ENCODE measurements around the gene TFF3.

TFF3 gene

GRCh38 chr21:42298237-42298636, 17.0 kb downstream of the TFF3 start:
- Histone ChIP-seq H3K4me3 (ENCODE audit: insufficient read depth, low read length, poor library complexity, severe bottlenecking) (no peak overlapping the region), H4K20me1 (ENCODE audit: low read depth, low read length) (no peaks in the 10 kb centered on the region), H3K9me2 (replicated peaks; ENCODE audit: insufficient read depth, low read length) (no peaks in the 10 kb centered on the region), H3K79me2 (ENCODE audit: insufficient read depth, low read length) (no peaks in the 10 kb centered on the region), H3K9me3 (ENCODE audit: insufficient read depth, low read length) (no peaks in the 10 kb centered on the region), H3K4me2 (ENCODE audit: low read depth, low read length, poor library complexity, severe bottlenecking) (no peak overlapping the region), H2AFZ (ENCODE audit: low read depth, low read length, severe bottlenecking) (no peak overlapping the region), H3K27ac (ENCODE audit: low read depth, low read length) (no peak overlapping the region), H3K27me3 (ENCODE audit: low read length) (no peaks in the 10 kb centered on the region), H3K9ac (ENCODE audit: low read length) (no peak overlapping the region), H3F3A (ENCODE audit: insufficient read depth) (no peaks in the 10 kb centered on the region), H3K36me3 (ENCODE audit: low read length) (no peaks in the 10 kb centered on the region)
- TF ChIP-seq EZH2phosphoT487 (conservative IDR thresholded peaks at IDR 0.05; ENCODE audit: low read length) = no peak
- no peak for TF ChIP-seq CTCF (IDR thresholded peaks at IDR 0.05; ENCODE audit: insufficient read depth, low read length, poor library complexity, severe bottlenecking)

GRCh38 chr21:42297377-42297776, 17.8 kb downstream of the TFF3 start:
- Histone ChIP-seq H3K9me3 (ENCODE audit: insufficient read depth, low read length) (no peaks in the 10 kb centered on the region), H3F3A (ENCODE audit: insufficient read depth) (no peaks in the 10 kb centered on the region), H4K20me1 (ENCODE audit: low read depth, low read length) (no peaks in the 10 kb centered on the region), H3K36me3 (ENCODE audit: low read length) (no peaks in the 10 kb centered on the region), H3K27ac (ENCODE audit: low read depth, low read length) (no peak overlapping the region), H3K9ac (ENCODE audit: low read length) (no peak overlapping the region), H3K4me3 (ENCODE audit: insufficient read depth, low read length, poor library complexity, severe bottlenecking) (no peak overlapping the region), H3K27me3 (ENCODE audit: low read length) (no peaks in the 10 kb centered on the region), H2AFZ (ENCODE audit: low read depth, low read length, severe bottlenecking) (no peak overlapping the region), H3K79me2 (ENCODE audit: insufficient read depth, low read length) (no peaks in the 10 kb centered on the region), H3K4me2 (ENCODE audit: low read depth, low read length, poor library complexity, severe bottlenecking) (no peak overlapping the region), H3K9me2 (replicated peaks; ENCODE audit: insufficient read depth, low read length) (no peaks in the 10 kb centered on the region)
- TF ChIP-seq CTCF (IDR thresholded peaks at IDR 0.05; ENCODE audit: insufficient read depth, low read length, poor library complexity, severe bottlenecking) = no peak
- TF ChIP-seq EZH2phosphoT487 (conservative IDR thresholded peaks at IDR 0.05; ENCODE audit: low read length) = no peak

- Histone ChIP-seq H3K36me3 (ENCODE audit: low read length) (no peaks in the 10 kb centered on the region), H3K9ac (ENCODE audit: low read length) (no peak overlapping the region), H3K4me2 (ENCODE audit: low read depth, low read length, poor library complexity, severe bottlenecking) (no peak overlapping the region), H3K9me2 (replicated peaks; ENCODE audit: insufficient read depth, low read length) (no peaks in the 10 kb centered on the region), H3K27ac (ENCODE audit: low read depth, low read length) (no peak overlapping the region), H3K27me3 (ENCODE audit: low read length) (no peaks in the 10 kb centered on the region), H2AFZ (ENCODE audit: low read depth, low read length, severe bottlenecking) (no peak overlapping the region), H3F3A (ENCODE audit: insufficient read depth) (no peaks in the 10 kb centered on the region), H3K9me3 (ENCODE audit: insufficient read depth, low read length) (no peaks in the 10 kb centered on the region), H3K4me3 (ENCODE audit: insufficient read depth, low read length, poor library complexity, severe bottlenecking) (no peak overlapping the region), H3K79me2 (ENCODE audit: insufficient read depth, low read length) (no peaks in the 10 kb centered on the region), H4K20me1 (ENCODE audit: low read depth, low read length) (no peaks in the 10 kb centered on the region)
- TF ChIP-seq CTCF (IDR thresholded peaks at IDR 0.05; ENCODE audit: insufficient read depth, low read length, poor library complexity, severe bottlenecking) (no peak), EZH2phosphoT487 (conservative IDR thresholded peaks at IDR 0.05; ENCODE audit: low read length) (no peak)
These were observed 18.7 kb downstream of the TFF3 start for GRCh38 chr21:42296501-42296900.

Data from SU-DHL-6 (cell line).